HEK293 (cell line): ENCODE data around the gene BRSK1.

ENCODE experiments used
- CTCF ChIA-PET: fragments of 350-600 bp; formaldehyde crosslinking; extraction: SDS; loops from one replicate; lab custom pipeline; 2021; ENCODE audit warnings: antibody characterized with exemption; lab: Yijun Ruan, JAX
- POLR2A ChIA-PET: fragments of 300-600 bp; formaldehyde crosslinking; extraction: SDS; loops from one replicate; lab custom pipeline; 2020; ENCODE audit warnings: antibody characterized with exemption, inconsistent platforms; lab: Yijun Ruan, JAX
- H3K27ac ChIP-seq: fragments of 200-500 bp; sonication (Bioruptor generic); 2 replicates; pipeline ENCODE4 v1.5.1; 2014; ENCODE audit warnings: low read depth, low read length, control low read depth, inconsistent platforms; ENCODE audit errors: extremely low read depth
- H3K36me3 ChIP-seq, 2 experiments: fragments of 200-500 bp in 1 of 2; sonication (Bioruptor generic) in 1 of 2; 1 replicate in 1 of 2; 2 replicates in 1 of 2; pipeline ENCODE4 v1.5.1; 2014 to 2017; ENCODE audit warnings: inconsistent platforms in 2 of 2, low read length in 2 of 2; ENCODE audit not compliant: control insufficient read depth in 2 of 2, insufficient read depth in 1 of 2
- H3K4me1 ChIP-seq: fragments of 200-500 bp; sonication (Bioruptor generic); 2 replicates; pipeline ENCODE4 v1.5.1; 2014; ENCODE audit warnings: mild to moderate bottlenecking, low read length, inconsistent platforms; ENCODE audit not compliant: control insufficient read depth, insufficient read depth
- H3K4me3 ChIP-seq: 2 replicates; pipeline ENCODE4 v1.5.1; 2011; ENCODE audit warnings: low read depth, mild to moderate bottlenecking, control low read depth, low read length, moderate library complexity
- H3K9me3 ChIP-seq: fragments of 200-500 bp; sonication (Bioruptor generic); 2 replicates; pipeline ENCODE4 v1.5.1; 2014; ENCODE audit warnings: low read depth, low read length, inconsistent platforms; ENCODE audit not compliant: control insufficient read depth, insufficient read depth
- EGR2 ChIP-seq: fragments of 450-650 bp; formaldehyde crosslinking; IDR thresholded peaks from 2 replicates; pipeline ENCODE4 v1.5.1; 2016; ENCODE audit warnings: low read depth, missing biosample characterization, missing genetic modification characterization
- IKZF3 ChIP-seq: fragments of 450-650 bp; IDR thresholded peaks from 2 replicates; pipeline ENCODE4 v1.5.0; 2018; ENCODE audit warnings: missing biosample characterization, mild to moderate bottlenecking, missing genetic modification characterization, moderate library complexity
- KLF8 ChIP-seq: fragments of 450-650 bp; formaldehyde crosslinking; IDR thresholded peaks from 2 replicates; pipeline ENCODE4 v1.5.1; 2016; ENCODE audit warnings: missing biosample characterization, missing genetic modification characterization
- SP3 ChIP-seq: fragments of 450-650 bp; formaldehyde crosslinking; IDR thresholded peaks from 2 replicates; pipeline ENCODE4 v1.5.1; 2016; ENCODE audit warnings: missing biosample characterization, missing genetic modification characterization
- ZBTB8A ChIP-seq: fragments of 450-650 bp; formaldehyde crosslinking; IDR thresholded peaks from 2 replicates; pipeline ENCODE4 v1.5.1; 2016; ENCODE audit warnings: missing biosample characterization, missing genetic modification characterization
- ZFHX2 ChIP-seq: fragments of 450-650 bp; formaldehyde crosslinking; conservative IDR thresholded peaks from 2 replicates; pipeline ENCODE4 v1.5.1; 2016; ENCODE audit warnings: missing biosample characterization, missing genetic modification characterization
- ZNF121 ChIP-seq: fragments of 450-650 bp; formaldehyde crosslinking; IDR thresholded peaks from 2 replicates; pipeline ENCODE4 v1.5.1; 2016; ENCODE audit warnings: missing biosample characterization, missing genetic modification characterization
- ZNF76 ChIP-seq: fragments of 450-650 bp; formaldehyde crosslinking; IDR thresholded peaks from 2 replicates; pipeline ENCODE4; 2016; ENCODE audit warnings: low read depth, missing biosample characterization, missing genetic modification characterization, borderline replicate concordance
- ZNF776 ChIP-seq: fragments of 450-650 bp; formaldehyde crosslinking; IDR thresholded peaks from 2 replicates; pipeline ENCODE4 v1.5.0; 2017; ENCODE audit warnings: missing biosample characterization, missing genetic modification characterization, borderline replicate concordance
- ZNF837 ChIP-seq: fragments of 450-650 bp; formaldehyde crosslinking; IDR thresholded peaks from 2 replicates; pipeline ENCODE4 v1.5.1; 2016; ENCODE audit warnings: missing biosample characterization, missing genetic modification characterization
- TF ChIP-seq, protein P1 (sequence below): fragments of 450-650 bp; formaldehyde crosslinking; IDR thresholded peaks from 2 replicates; pipeline ENCODE4 v1.5.1; 2016; ENCODE audit warnings: missing biosample characterization, missing genetic modification characterization, borderline replicate concordance
- TF ChIP-seq, protein P2 (sequence below): fragments of 450-650 bp; formaldehyde crosslinking; IDR thresholded peaks from 2 replicates; pipeline ENCODE4 v1.5.1; 2016; ENCODE audit warnings: missing biosample characterization, missing genetic modification characterization
- TF ChIP-seq, protein P3 (sequence below): fragments of 450-650 bp; formaldehyde crosslinking; IDR thresholded peaks from 2 replicates; pipeline ENCODE4 v1.5.1; 2016; ENCODE audit warnings: missing biosample characterization, missing genetic modification characterization, borderline replicate concordance
- TF ChIP-seq, protein P4 (sequence below): fragments of 450-650 bp; formaldehyde crosslinking; IDR thresholded peaks from 2 replicates; pipeline ENCODE4 v1.5.1; 2016; ENCODE audit warnings: missing biosample characterization, missing genetic modification characterization

BRSK1 gene

DNA sequence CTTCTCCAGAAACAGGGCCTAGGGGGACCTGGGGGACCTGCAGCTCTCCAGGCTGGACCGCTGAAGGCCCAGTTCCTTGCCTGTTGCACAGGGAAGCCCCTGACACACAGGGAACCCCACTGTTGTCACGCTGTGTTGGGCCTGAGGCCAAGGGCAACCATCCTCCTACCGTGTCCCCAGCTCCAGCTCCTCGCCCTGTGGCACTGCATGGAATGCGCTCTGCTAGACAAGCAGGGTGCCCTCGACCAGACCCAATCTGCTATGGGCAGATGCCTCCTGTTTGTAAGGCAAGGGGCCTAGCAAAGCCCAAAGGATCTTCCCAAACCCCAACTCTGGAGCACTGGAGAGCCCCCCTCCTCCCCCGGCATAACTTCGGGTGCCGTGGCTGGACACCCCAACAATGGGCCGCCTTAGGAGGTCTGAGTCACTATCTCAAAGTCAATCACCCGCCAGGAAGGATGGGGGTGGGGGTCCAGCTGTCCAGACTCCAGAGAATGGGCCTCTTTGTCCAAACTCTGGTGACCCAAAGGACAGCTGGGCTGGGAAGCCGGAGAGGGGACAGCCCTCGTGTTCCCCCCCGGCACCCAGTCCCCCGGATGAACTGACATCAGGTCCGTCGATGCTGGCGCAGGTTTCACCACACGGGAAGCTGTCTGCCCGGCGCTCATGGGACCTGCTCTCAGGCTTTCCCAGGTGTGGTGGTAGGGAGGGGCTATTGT lies 3.7 kb downstream of the BRSK1 start (continued):
- no peak for TF ChIP-seq ZBTB8A (tag by site-specific recombination)
- no peak for TF ChIP-seq ZNF776 (tag by site-specific recombination)

DNA sequence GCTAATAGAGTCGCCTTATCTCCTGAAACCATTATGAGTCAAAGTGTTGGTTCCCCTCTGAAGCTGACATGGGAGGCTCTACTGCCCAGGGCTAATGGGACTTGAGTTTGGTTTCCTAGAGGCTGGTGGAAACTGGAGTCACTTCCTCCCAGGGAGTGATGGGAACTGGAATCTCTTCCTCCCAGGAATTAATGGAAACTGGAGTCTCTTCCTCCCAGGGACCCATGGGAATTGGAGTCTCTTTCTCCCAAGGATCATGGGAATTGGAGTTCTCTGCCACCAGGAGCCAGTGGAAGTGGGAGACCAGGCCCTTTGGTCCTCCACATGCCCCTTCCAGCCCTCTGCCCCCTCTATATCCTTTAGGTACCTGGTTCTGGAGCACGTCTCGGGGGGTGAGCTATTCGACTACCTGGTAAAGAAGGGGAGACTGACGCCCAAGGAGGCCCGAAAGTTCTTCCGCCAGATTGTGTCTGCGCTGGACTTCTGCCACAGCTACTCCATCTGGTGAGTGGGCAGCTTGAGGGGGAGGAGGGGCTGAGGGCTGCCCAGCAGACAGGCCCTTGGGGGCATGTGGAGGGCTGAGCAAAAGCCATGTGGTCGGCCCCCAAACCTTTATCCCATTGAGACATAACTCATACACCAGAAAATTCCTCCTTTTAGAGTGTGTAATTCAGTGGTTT lies 5.5 kb downstream of the BRSK1 start:
- CTCF ChIA-PET: interaction anchor here (0.5 to 2.4 kb wide), 3 partner anchors 12 to 129 kb away, joined by 4 to 10 read pairs (median 4); no protein-coding TSS in a partner anchor
- Histone ChIP-seq H3K4me1 (no peaks in the 10 kb centered on the region), H3K4me3 (no peak overlapping the region), H3K9me3 (no peaks in the 10 kb centered on the region), H3K36me3 (peaks cover 25 to 41% of the 10 kb centered on the region in 2 experiments; a peak in 2 of 3 replicates)
- TF ChIP-seq ZNF837 (tag by site-specific recombination) (no peak), EGR2 (tag by site-specific recombination) (peak; percentile 45; the same call in 1 of the 2 replicates), SP3 (no peak), ZNF76 (tag by site-specific recombination) (peak; percentile 79), KLF8 (tag by site-specific recombination) (0 out of 2 replicates have a peak, but pooled peaks have one; percentile 26), ZFHX2 (tag by site-specific recombination) (peak; percentile 39), ZNF121 (tag by site-specific recombination) (no peak), IKZF3 (tag by site-specific recombination) (peak; percentile 68)
- TF ChIP-seq, protein P1, sequence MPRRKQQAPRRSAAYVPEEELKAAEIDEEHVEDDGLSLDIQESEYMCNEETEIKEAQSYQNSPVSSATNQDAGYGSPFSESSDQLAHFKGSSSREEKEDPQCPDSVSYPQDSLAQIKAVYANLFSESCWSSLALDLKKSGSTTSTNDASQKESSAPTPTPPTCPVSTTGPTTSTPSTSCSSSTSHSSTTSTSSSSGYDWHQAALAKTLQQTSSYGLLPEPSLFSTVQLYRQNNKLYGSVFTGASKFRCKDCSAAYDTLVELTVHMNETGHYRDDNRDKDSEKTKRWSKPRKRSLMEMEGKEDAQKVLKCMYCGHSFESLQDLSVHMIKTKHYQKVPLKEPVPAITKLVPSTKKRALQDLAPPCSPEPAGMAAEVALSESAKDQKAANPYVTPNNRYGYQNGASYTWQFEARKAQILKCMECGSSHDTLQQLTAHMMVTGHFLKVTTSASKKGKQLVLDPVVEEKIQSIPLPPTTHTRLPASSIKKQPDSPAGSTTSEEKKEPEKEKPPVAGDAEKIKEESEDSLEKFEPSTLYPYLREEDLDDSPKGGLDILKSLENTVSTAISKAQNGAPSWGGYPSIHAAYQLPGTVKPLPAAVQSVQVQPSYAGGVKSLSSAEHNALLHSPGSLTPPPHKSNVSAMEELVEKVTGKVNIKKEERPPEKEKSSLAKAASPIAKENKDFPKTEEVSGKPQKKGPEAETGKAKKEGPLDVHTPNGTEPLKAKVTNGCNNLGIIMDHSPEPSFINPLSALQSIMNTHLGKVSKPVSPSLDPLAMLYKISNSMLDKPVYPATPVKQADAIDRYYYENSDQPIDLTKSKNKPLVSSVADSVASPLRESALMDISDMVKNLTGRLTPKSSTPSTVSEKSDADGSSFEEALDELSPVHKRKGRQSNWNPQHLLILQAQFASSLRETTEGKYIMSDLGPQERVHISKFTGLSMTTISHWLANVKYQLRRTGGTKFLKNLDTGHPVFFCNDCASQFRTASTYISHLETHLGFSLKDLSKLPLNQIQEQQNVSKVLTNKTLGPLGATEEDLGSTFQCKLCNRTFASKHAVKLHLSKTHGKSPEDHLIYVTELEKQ (tag by site-specific recombination): no peak
- TF ChIP-seq, protein P2, sequence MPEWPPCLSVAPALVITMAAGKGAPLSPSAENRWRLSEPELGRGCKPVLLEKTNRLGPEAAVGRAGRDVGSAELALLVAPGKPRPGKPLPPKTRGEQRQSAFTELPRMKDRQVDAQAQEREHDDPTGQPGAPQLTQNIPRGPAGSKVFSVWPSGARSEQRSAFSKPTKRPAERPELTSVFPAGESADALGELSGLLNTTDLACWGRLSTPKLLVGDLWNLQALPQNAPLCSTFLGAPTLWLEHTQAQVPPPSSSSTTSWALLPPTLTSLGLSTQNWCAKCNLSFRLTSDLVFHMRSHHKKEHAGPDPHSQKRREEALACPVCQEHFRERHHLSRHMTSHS (tag by site-specific recombination): no peak
- TF ChIP-seq, protein P3, sequence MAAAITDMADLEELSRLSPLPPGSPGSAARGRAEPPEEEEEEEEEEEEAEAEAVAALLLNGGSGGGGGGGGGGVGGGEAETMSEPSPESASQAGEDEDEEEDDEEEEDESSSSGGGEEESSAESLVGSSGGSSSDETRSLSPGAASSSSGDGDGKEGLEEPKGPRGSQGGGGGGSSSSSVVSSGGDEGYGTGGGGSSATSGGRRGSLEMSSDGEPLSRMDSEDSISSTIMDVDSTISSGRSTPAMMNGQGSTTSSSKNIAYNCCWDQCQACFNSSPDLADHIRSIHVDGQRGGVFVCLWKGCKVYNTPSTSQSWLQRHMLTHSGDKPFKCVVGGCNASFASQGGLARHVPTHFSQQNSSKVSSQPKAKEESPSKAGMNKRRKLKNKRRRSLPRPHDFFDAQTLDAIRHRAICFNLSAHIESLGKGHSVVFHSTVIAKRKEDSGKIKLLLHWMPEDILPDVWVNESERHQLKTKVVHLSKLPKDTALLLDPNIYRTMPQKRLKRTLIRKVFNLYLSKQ (tag by site-specific recombination): no peak
- TF ChIP-seq, protein P4, sequence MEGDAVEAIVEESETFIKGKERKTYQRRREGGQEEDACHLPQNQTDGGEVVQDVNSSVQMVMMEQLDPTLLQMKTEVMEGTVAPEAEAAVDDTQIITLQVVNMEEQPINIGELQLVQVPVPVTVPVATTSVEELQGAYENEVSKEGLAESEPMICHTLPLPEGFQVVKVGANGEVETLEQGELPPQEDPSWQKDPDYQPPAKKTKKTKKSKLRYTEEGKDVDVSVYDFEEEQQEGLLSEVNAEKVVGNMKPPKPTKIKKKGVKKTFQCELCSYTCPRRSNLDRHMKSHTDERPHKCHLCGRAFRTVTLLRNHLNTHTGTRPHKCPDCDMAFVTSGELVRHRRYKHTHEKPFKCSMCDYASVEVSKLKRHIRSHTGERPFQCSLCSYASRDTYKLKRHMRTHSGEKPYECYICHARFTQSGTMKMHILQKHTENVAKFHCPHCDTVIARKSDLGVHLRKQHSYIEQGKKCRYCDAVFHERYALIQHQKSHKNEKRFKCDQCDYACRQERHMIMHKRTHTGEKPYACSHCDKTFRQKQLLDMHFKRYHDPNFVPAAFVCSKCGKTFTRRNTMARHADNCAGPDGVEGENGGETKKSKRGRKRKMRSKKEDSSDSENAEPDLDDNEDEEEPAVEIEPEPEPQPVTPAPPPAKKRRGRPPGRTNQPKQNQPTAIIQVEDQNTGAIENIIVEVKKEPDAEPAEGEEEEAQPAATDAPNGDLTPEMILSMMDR (tag by site-specific recombination): no peak
- TF ChIP-seq, all 188 proteins: peak for 5
- POLR2A ChIA-PET: no interaction called here
- no peak overlapping the region for H3K27ac ChIP-seq
